NCI-H1436 treated with DMSO at 0.1 percent for 48 hours (cell line): ENCODE data around the gene ZBTB8A.
"Not testable (repeated sequence)": the region's sequence is repeated elsewhere in the genome, so short reads cannot be mapped to it uniquely, and the experiment has no call there.

Experiments used
- DNase-seq: peaks from one replicate; lab custom pipeline; 2025; lab: John Stamatoyannopoulos, UW

Gene ZBTB8A

GRCh38 chr1:32619701-32620485, 80.7 kb downstream of the ZBTB8A start:
- no peak for DNase-seq

- DNase-seq: no peak
Observed at GRCh38 chr1:32622205-32622604, 83.0 kb downstream of the ZBTB8A start.

- DNase-seq: no peak
Observed at GRCh38 chr1:32622806-32623681, 83.8 kb downstream of the ZBTB8A start.

- no peak for DNase-seq
Observed at GRCh38 chr1:32623775-32624174, 84.5 kb downstream of the ZBTB8A start.

- no peak for DNase-seq
Observed at GRCh38 chr1:32626176-32626575, 86.9 kb downstream of the ZBTB8A start.

- no peak for DNase-seq
Observed at GRCh38 chr1:32627596-32628162, 88.5 kb downstream of the ZBTB8A start.

GRCh38 chr1:32630173-32630572, 90.9 kb downstream of the ZBTB8A start:
- not testable (repeated sequence) for DNase-seq

- DNase-seq: no peak
Observed at GRCh38 chr1:32632829-32633228, 93.6 kb downstream of the ZBTB8A start.

- DNase-seq: no peak
Observed at GRCh38 chr1:32635508-32636277, 96.5 kb downstream of the ZBTB8A start.

- no peak for DNase-seq
Observed at GRCh38 chr1:32636914-32637645, 97.9 kb downstream of the ZBTB8A start.

- DNase-seq: no peak
Observed at GRCh38 chr1:32639489-32640075, 100.4 kb downstream of the ZBTB8A start.

- DNase-seq: not testable (repeated sequence)
Observed at GRCh38 chr1:32642292-32642827, 103.1 kb downstream of the ZBTB8A start.

GRCh38 chr1:32644426-32644825, 105.2 kb downstream of the ZBTB8A start:
- no peak for DNase-seq

GRCh38 chr1:32647308-32648134, 108.3 kb downstream of the ZBTB8A start:
- DNase-seq: no peak

- DNase-seq: peak; percentile 81
Observed at GRCh38 chr1:32650248-32650751, 111.1 kb downstream of the ZBTB8A start, which contains the start of gene ZBTB8OS. Gene ZBTB8OS (minus strand): TSS chr1:32650550. CDS start chr1:32650529, 21 bp downstream.

- DNase-seq: peak; percentile 83
Observed at GRCh38 chr1:32650752-32651460, 111.7 kb downstream of the ZBTB8A start, which contains the start of gene RBBP4. Gene RBBP4 (plus strand): TSS chr1:32651208. CDS start chr1:32651307, 99 bp downstream.

GRCh38 chr1:32651461-32652073, 112.3 kb downstream of the ZBTB8A start:
- DNase-seq: no peak
